Stimulated activated effector memory CD8-positive, alpha-beta T cell treated with anti-CD3 and anti-CD28 coated beads, Interleukin-12 subunit alpha, Interleukin-12 subunit beta, amount 100 ng/mL, for 72 hours (primary cell): ENCODE measurements around the gene ARHGAP33.

Source experiments
- ATAC-seq: fragments of 150-1000 bp; cut with Tn5 transposase; 2 replicates; pipeline ENCODE4 v1.10.0; 2021
- DNase-seq, 2 donors: peaks; one replicate each; pipeline ENCODE4 v3.0.0; 2021 to 2022; ENCODE audit warnings: low spot score in 2 of 2
- H3K27ac Mint-ChIP-seq: one replicate; pipeline ENCODE4 v1.8.0; 2022; ENCODE audit warnings: mild to moderate bottlenecking, mixed read lengths
- H3K36me3 Mint-ChIP-seq: one replicate; pipeline ENCODE4 v1.8.0; 2022; ENCODE audit warnings: mild to moderate bottlenecking, mixed read lengths
- H3K4me1 Mint-ChIP-seq: one replicate; pipeline ENCODE4 v1.8.0; 2022; ENCODE audit warnings: mixed read lengths
- H3K4me3 Mint-ChIP-seq: one replicate; pipeline ENCODE4 v1.8.0; 2022; ENCODE audit warnings: mild to moderate bottlenecking, mixed read lengths
- H3K9me3 Mint-ChIP-seq: one replicate; pipeline ENCODE4 v1.8.0; 2022; ENCODE audit warnings: mixed read lengths

The ARHGAP33 gene

GRCh38 chr19:35736913-35737886 is 38.2 kb upstream of the ARHGAP33 start:
- H3K4me1 Mint-ChIP-seq: peaks cover 54% of the 10 kb centered on the region
- H3K4me3 Mint-ChIP-seq: no peak overlapping the region
- H3K9me3 Mint-ChIP-seq: no peaks in the 10 kb centered on the region
- peak overlapping the region; percentile 81 for H3K27ac Mint-ChIP-seq
- DNase-seq: no peak
- peaks cover 99% of the 10 kb centered on the region for H3K36me3 Mint-ChIP-seq
- ATAC-seq: no peak

- DNase-seq: no peak
- Mint-ChIP-seq H3K36me3 (peaks cover 98% of the 10 kb centered on the region), H3K9me3 (no peaks in the 10 kb centered on the region), H3K27ac (peak overlapping the region; percentile 81), H3K4me1 (peaks cover 63% of the 10 kb centered on the region), H3K4me3 (peak overlapping the region; percentile 94)
- ATAC-seq: no peak
Observed at GRCh38 chr19:35738021-35738886, 37.1 kb upstream of the ARHGAP33 start.

- Mint-ChIP-seq H3K36me3 (peaks cover 92% of the 10 kb centered on the region), H3K27ac (peak overlapping the region; percentile 67), H3K4me3 (peak overlapping the region; percentile 94), H3K9me3 (no peaks in the 10 kb centered on the region), H3K4me1 (peaks cover 66% of the 10 kb centered on the region)
- ATAC-seq (no peak), DNase-seq (no peak)
Observed at GRCh38 chr19:35738887-35739229, 36.5 kb upstream of the ARHGAP33 start.

- peaks cover 66% of the 10 kb centered on the region for H3K4me1 Mint-ChIP-seq
- peaks cover 88% of the 10 kb centered on the region for H3K36me3 Mint-ChIP-seq
- peak overlapping the region; percentile 94 for H3K4me3 Mint-ChIP-seq
- DNase-seq (no peak), ATAC-seq (no peak)
- peak overlapping the region; percentile 67 for H3K27ac Mint-ChIP-seq
- H3K9me3 Mint-ChIP-seq: no peaks in the 10 kb centered on the region
Observed at GRCh38 chr19:35739275-35740107, 35.9 kb upstream of the ARHGAP33 start.

GRCh38 chr19:35740108-35740422 is 35.3 kb upstream of the ARHGAP33 start:
- peak overlapping the region; percentile 94 for H3K27ac Mint-ChIP-seq
- peaks cover 66% of the 10 kb centered on the region for H3K4me1 Mint-ChIP-seq
- no peaks in the 10 kb centered on the region for H3K9me3 Mint-ChIP-seq
- ATAC-seq (peak; percentile 11), DNase-seq (no peak)
- peak overlapping the region; percentile 94 for H3K4me3 Mint-ChIP-seq
- H3K36me3 Mint-ChIP-seq: peaks cover 88% of the 10 kb centered on the region

- Mint-ChIP-seq H3K27ac (peak overlapping the region; percentile 94), H3K4me1 (peaks cover 67% of the 10 kb centered on the region), H3K36me3 (peaks cover 88% of the 10 kb centered on the region), H3K4me3 (peak overlapping the region; percentile 94), H3K9me3 (no peaks in the 10 kb centered on the region)
- DNase-seq: peak; percentile 87 to 98
- peak; percentile 78 for ATAC-seq
Observed at GRCh38 chr19:35740423-35741202, 34.8 kb upstream of the ARHGAP33 start.

- ATAC-seq (no peak), DNase-seq (no peak)
- Mint-ChIP-seq H3K4me3 (peak overlapping the region; percentile 94), H3K9me3 (no peaks in the 10 kb centered on the region), H3K27ac (peak overlapping the region; percentile 94), H3K4me1 (peaks cover 69% of the 10 kb centered on the region), H3K36me3 (peaks cover 82% of the 10 kb centered on the region)
Observed at GRCh38 chr19:35741203-35741515, 34.2 kb upstream of the ARHGAP33 start.

- H3K4me3 Mint-ChIP-seq: peak within 1 kb of the TSS; percentile 94
- ATAC-seq (peak; percentile 3), DNase-seq (peak; percentile 67 to 83)
- H3K36me3 Mint-ChIP-seq: peaks cover 72% of the 10 kb centered on the region
- peaks cover 70% of the 10 kb centered on the region for H3K4me1 Mint-ChIP-seq
- no peaks in the 10 kb centered on the region for H3K9me3 Mint-ChIP-seq
- H3K27ac Mint-ChIP-seq: peak within 1 kb of the TSS; percentile 99
Observed at GRCh38 chr19:35742121-35742724, 33.1 kb upstream of the ARHGAP33 start, which contains the start of gene IGFLR1. Gene IGFLR1 (minus strand): TSS chr19:35742452. CDS start chr19:35741180, 1,272 bp downstream.

GRCh38 chr19:35743640-35744429 is 31.5 kb upstream of the ARHGAP33 start:
- peaks cover 71% of the 10 kb centered on the region for H3K4me1 Mint-ChIP-seq

GRCh38 chr19:35744430-35745327 is 30.7 kb upstream of the ARHGAP33 start:
- Mint-ChIP-seq H3K36me3 (peaks cover 57% of the 10 kb centered on the region), H3K4me1 (peaks cover 71% of the 10 kb centered on the region), H3K4me3 (peak overlapping the region; percentile 94), H3K9me3 (no peaks in the 10 kb centered on the region), H3K27ac (peak overlapping the region; percentile 100)
- peak; percentile 78 to 96 for DNase-seq
- ATAC-seq: peak; percentile 72

More at GRCh38 chr19:35743640-35744429, 31.5 kb upstream of the ARHGAP33 start:
- Mint-ChIP-seq H3K36me3 (peaks cover 65% of the 10 kb centered on the region), H3K4me3 (peak overlapping the region; percentile 94), H3K9me3 (no peaks in the 10 kb centered on the region), H3K27ac (peak overlapping the region; percentile 100)
- no peak for DNase-seq
- no peak for ATAC-seq

GRCh38 chr19:35745328-35746086 is 29.9 kb upstream of the ARHGAP33 start, which contains the start of the genes PSENEN and U2AF1L4:
Gene PSENEN (plus strand): TSS chr19:35745651. CDS start chr19:35745931, 280 bp downstream.
Gene U2AF1L4 (minus strand): TSS chr19:35745418. CDS start chr19:35745391, 27 bp downstream.
- H3K27ac Mint-ChIP-seq: peak within 1 kb of the TSS; percentile 100
- no peaks in the 10 kb centered on the region for H3K9me3 Mint-ChIP-seq
- DNase-seq (peak; percentile 88 to 96), ATAC-seq (peak; percentile 73)
- H3K36me3 Mint-ChIP-seq: peaks cover 49% of the 10 kb centered on the region
- H3K4me1 Mint-ChIP-seq: peaks cover 76% of the 10 kb centered on the region
- H3K4me3 Mint-ChIP-seq: peak within 1 kb of the TSS; percentile 94

GRCh38 chr19:35746087-35746462 is 29.3 kb upstream of the ARHGAP33 start:
- H3K27ac Mint-ChIP-seq: peak overlapping the region; percentile 100
- peak overlapping the region; percentile 94 for H3K4me3 Mint-ChIP-seq
- DNase-seq: no peak
- H3K9me3 Mint-ChIP-seq: no peaks in the 10 kb centered on the region
- H3K36me3 Mint-ChIP-seq: peaks cover 43% of the 10 kb centered on the region
- ATAC-seq: no peak
- H3K4me1 Mint-ChIP-seq: peaks cover 76% of the 10 kb centered on the region
